ENCODE data around the gene GTPBP3. TPM values are rescaled to one million over a fixed set of nuclear protein-coding genes. Genes with fewer than 3 reads are reported as not detected.

The GTPBP3 gene
- total RNA-seq, 1 donor: 14.2 TPM

DNA sequence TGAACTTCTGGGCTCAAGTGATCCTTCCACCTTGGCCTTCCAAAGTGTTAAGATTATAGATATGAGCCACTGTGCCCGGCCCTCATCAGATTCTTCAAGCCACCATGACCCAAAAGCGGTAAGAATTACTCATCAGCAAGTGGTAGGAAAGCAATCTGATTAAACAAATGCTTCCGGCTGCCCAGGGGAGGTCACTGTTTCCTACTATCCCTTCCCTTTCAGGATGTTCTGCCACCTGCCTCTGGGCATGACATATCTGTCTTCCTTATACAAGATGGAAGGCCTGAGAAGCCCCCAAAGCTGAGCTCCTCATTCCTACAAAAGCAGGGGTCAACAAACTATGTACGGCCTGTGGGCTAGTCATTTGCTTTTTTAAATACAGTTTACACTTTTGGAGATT, 41.1 kb upstream of the GTPBP3 start:
- peak; percentile 37 for DNase-seq (ENCODE audit: low read depth)
- H3K4me3 ChIP-seq (ENCODE audit: low read depth, low read length): no peak overlapping the region
- TF ChIP-seq, protein P1, sequence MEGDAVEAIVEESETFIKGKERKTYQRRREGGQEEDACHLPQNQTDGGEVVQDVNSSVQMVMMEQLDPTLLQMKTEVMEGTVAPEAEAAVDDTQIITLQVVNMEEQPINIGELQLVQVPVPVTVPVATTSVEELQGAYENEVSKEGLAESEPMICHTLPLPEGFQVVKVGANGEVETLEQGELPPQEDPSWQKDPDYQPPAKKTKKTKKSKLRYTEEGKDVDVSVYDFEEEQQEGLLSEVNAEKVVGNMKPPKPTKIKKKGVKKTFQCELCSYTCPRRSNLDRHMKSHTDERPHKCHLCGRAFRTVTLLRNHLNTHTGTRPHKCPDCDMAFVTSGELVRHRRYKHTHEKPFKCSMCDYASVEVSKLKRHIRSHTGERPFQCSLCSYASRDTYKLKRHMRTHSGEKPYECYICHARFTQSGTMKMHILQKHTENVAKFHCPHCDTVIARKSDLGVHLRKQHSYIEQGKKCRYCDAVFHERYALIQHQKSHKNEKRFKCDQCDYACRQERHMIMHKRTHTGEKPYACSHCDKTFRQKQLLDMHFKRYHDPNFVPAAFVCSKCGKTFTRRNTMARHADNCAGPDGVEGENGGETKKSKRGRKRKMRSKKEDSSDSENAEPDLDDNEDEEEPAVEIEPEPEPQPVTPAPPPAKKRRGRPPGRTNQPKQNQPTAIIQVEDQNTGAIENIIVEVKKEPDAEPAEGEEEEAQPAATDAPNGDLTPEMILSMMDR (IDR thresholded peaks at IDR 0.05; ENCODE audit: insufficient read depth, low read depth, low read length): peak; percentile 14

GRCh38 chr19:17296976-17297375, 40.4 kb upstream of the GTPBP3 start:
- no peak for DNase-seq (ENCODE audit: low read depth)
- no peak overlapping the region for H3K4me3 ChIP-seq (ENCODE audit: low read depth, low read length)
- TF ChIP-seq, protein P1 (IDR thresholded peaks at IDR 0.05; ENCODE audit: insufficient read depth, low read depth, low read length): no peak

DNA sequence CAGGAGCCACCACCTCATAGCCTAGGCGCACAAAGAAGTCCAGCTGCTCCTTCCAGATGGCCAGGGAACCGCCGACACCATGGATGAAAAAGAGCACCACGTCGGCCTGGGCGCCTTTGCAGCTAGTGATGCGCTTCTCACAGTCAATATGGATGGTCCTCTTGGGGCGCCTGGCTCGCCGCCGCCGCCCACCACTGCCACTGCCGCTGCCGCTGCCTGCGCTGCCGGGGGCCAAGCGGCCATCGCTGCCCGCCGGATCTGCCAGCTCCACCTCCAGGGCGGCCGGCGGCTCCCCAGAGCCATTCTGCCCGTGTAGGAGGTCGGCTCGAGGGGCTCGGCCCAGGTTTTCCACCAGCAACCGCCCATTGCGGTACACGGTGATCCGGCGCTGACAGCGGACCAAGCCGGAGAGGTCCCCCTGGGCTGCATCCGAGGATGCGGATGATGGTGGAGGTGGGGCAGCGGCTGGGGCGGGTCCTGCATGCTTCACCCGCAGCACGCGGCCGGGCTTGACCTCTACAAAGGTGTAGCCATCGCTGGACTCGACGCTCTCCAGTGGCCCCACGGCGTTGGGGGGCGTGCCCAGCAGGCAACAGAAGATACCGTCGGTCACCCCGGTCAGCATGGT, 36.2 kb upstream of the GTPBP3 start:
- DNase-seq (ENCODE audit: low read depth): no peak
- TF ChIP-seq, protein P1 (IDR thresholded peaks at IDR 0.05; ENCODE audit: insufficient read depth, low read depth, low read length): no peak
- no peak overlapping the region for H3K4me3 ChIP-seq (ENCODE audit: low read depth, low read length)

DNA sequence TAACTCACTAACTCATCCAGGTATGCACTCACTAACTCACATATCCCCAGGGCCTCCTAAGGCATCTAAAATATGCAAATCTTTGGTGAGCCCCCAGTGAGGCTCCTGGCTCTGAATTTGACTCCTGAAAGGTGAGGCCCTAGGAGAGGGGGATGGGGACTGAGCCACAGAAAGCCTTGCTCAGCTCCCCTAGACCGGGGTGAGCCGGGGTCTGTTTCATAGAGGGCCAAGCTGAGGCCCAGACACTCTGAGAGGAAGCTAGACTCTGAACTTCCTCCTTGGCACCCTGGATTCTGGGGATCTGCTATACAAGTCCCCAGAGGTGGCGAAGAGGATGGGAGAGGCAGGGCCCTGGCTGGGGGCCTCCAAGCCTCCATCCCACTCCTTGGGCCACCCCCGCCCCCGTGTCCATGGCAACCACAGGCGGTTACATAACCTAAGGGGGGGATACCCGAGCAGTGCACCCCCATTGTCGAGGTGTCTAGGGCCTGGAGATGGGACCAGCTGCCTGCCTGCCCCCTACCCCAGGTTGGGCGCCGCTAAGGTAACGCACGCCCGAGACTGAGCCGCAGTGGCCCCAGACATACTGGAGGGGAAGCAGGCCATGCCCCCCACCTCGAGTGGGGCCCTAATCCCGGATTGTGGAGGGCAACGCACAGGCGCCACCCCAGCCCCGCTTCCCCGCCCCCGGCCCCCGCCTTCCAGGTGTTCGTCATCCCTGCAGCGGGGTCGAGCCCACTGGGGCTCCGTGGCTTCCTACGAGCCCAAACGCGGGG, 34.8 kb upstream of the GTPBP3 start:
- peak overlapping the region; percentile 71 for H3K4me3 ChIP-seq (ENCODE audit: low read depth, low read length)
- DNase-seq (ENCODE audit: low read depth): no peak
- TF ChIP-seq, protein P1 (IDR thresholded peaks at IDR 0.05; ENCODE audit: insufficient read depth, low read depth, low read length): no peak

DNA sequence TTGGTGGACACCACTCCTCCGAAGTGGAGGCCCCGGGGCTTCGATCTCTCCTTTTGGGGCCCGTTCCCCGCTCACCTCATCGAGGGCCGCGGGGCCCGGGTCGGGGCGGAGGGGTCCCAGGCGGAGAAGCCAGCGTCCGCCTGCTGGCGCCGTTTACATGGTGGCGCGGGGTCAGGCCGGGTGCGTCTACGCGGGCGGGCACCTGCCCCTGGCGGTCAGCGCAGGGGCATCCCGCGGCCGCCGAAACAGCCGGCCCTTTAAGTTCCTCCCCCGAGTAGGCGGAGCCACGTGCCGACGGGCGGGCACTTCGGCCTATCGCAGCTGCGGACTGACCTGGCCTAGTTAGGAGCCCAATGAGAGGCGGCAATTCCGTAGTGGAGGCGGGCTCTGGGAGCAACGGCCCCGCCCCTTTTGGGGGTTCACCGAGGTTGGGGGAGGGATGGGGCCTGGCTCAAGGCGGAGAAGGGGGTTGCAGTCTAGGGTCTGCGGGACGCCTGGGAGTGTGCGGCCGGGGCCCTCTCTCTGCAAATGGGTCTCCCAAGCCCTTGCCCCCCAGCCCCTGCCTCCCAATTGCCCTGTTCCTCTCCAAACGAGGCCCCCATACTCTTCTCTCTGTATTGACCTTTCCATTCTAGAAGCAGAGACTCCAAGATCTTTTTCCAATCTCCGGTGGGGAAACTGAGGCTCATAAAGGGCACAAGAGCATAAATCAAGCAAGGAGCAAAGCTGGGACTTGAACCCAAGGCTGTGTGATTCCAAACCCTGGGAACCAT, 34.0 kb upstream of the GTPBP3 start, which contains the start of gene ABHD8:
ABHD8 (minus strand) TSS at position 259 of the 773 bp plus-strand sequence. CDS start 1,809 bp downstream, outside the sequence.
- DNase-seq (ENCODE audit: low read depth): peak; percentile 96
- TF ChIP-seq, protein P1 (IDR thresholded peaks at IDR 0.05; ENCODE audit: insufficient read depth, low read depth, low read length): peak; percentile 44
- peak within 1 kb of the TSS; percentile 71 for H3K4me3 ChIP-seq (ENCODE audit: low read depth, low read length)

DNA sequence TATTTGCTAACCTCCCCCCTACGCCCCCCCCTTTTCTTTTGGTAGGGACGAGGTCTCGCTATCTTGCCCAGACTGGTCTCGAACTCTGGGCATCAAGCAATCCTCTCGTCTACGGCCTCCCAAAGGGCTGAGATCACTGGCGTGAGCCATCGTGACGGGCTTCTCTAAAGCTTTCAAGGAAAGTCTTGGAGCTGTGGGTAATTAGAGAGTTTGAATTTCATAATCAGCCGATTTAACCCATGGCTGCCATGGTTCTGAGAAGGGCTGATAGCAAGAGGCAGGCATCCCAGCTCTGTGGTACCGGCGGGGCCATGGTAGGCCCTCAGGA, 33.4 kb upstream of the GTPBP3 start:
- no peak overlapping the region for H3K4me3 ChIP-seq (ENCODE audit: low read depth, low read length)
- TF ChIP-seq, protein P1 (IDR thresholded peaks at IDR 0.05; ENCODE audit: insufficient read depth, low read depth, low read length): no peak
- DNase-seq (ENCODE audit: low read depth): no peak

Measured in fibroblast of villous mesenchyme (primary cell).